Measurements from ENCODE around the gene BANF1. TPM values are rescaled to one million over a fixed set of nuclear protein-coding genes. Genes with fewer than 3 reads are reported as not detected.
A peak's percentile ranks its signal among the peaks of the same experiment; 100 is the strongest.

The BANF1 gene
- total RNA-seq, 1 donor from 2014 or later: 180 TPM

DNA sequence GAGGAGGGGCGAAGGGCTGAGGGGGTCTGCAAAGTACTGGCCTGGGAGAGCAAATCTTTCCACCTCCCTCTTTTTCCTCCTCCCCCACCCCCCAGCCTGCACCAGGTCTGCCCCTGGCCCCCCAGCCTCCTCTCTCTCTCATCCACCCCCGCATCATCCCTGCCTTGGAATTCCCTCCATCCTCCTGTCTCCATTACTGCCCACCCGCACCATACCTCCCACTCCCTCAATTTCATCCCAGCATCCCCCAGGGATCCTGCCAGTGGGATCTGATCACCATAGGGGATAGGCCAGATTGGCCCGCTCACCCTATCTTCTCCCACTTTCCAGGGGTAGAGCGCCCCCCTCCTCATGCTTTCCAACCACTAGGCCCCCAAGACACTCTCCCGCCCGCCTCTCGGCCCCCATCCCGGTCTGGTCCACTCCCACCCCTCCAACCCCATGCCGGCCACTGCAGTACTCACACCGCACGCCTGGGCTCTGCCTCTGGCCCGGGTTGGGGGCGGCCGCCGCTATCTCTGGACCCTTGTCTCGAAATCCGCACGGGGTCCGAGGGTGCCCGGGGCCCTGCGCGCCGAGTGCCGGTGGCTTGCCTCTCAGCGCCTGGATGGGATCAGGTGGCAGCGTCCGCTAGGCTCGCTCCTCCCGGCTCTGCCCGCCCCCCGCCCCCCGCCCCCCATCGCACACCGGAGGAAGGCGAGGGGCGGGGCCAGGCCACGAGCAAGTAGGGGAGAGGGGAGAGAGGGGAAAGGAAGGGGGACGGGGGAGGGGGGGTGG is 46.4 kb downstream of the BANF1 start, which contains the start of gene GAL3ST3:
GAL3ST3 (minus strand) TSS at position 615 of the 777 bp plus-strand sequence. CDS start 3,746 bp downstream, outside the sequence.
- FAIRE-seq (no peak), DNase-seq (ENCODE audit: low read depth) (no peak)
- TF ChIP-seq EZH2 (IDR thresholded peaks at IDR 0.05; ENCODE audit: insufficient read depth, low read length): peak; percentile 43
- TF ChIP-seq, protein P1, sequence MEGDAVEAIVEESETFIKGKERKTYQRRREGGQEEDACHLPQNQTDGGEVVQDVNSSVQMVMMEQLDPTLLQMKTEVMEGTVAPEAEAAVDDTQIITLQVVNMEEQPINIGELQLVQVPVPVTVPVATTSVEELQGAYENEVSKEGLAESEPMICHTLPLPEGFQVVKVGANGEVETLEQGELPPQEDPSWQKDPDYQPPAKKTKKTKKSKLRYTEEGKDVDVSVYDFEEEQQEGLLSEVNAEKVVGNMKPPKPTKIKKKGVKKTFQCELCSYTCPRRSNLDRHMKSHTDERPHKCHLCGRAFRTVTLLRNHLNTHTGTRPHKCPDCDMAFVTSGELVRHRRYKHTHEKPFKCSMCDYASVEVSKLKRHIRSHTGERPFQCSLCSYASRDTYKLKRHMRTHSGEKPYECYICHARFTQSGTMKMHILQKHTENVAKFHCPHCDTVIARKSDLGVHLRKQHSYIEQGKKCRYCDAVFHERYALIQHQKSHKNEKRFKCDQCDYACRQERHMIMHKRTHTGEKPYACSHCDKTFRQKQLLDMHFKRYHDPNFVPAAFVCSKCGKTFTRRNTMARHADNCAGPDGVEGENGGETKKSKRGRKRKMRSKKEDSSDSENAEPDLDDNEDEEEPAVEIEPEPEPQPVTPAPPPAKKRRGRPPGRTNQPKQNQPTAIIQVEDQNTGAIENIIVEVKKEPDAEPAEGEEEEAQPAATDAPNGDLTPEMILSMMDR (IDR thresholded peaks at IDR 0.05; ENCODE audit: insufficient read depth, low read depth, low read length): no peak
- Histone ChIP-seq H2AFZ (ENCODE audit: low read depth, low read length) (no peak within 1 kb of the TSS), H3K4me2 (ENCODE audit: low read length) (peak within 1 kb of the TSS; percentile 61), H3K36me3 (ENCODE audit: insufficient read depth, low read length) (no peaks in the 10 kb centered on the region), H3K4me1 (ENCODE audit: insufficient read depth, low read length) (peaks cover 24% of the 10 kb centered on the region), H3K79me2 (ENCODE audit: insufficient read depth, low read length) (peaks cover 17% of the 10 kb centered on the region), H3K4me3 (ENCODE audit: insufficient read depth, low read depth, low read length) (no peak within 1 kb of the TSS), H3K9ac (ENCODE audit: low read length) (no peak within 1 kb of the TSS), H3K27ac (ENCODE audit: low read depth, low read length) (no peak within 1 kb of the TSS), H3K27me3 (ENCODE audit: insufficient read depth, low read length) (peaks cover 3% of the 10 kb centered on the region), H4K20me1 (ENCODE audit: insufficient read depth, low read length) (peaks cover 11% of the 10 kb centered on the region), H3K9me3 (ENCODE audit: insufficient read depth, low read depth, low read length) (no peaks in the 10 kb centered on the region)
- Mint-ChIP-seq H3K4me3 (ENCODE audit: unreplicated experiment) (peak within 1 kb of the TSS; percentile 34), H3K36me3 (ENCODE audit: low read depth, unreplicated experiment) (peaks cover 5% of the 10 kb centered on the region), H3K27ac (ENCODE audit: unreplicated experiment) (peak within 1 kb of the TSS; percentile 72), H3K4me1 (ENCODE audit: low read depth, unreplicated experiment) (peaks cover 11% of the 10 kb centered on the region), H3K9me3 (ENCODE audit: unreplicated experiment) (no peaks in the 10 kb centered on the region), H3K27me3 (ENCODE audit: low read depth, unreplicated experiment) (peaks cover 9% of the 10 kb centered on the region)

DNA sequence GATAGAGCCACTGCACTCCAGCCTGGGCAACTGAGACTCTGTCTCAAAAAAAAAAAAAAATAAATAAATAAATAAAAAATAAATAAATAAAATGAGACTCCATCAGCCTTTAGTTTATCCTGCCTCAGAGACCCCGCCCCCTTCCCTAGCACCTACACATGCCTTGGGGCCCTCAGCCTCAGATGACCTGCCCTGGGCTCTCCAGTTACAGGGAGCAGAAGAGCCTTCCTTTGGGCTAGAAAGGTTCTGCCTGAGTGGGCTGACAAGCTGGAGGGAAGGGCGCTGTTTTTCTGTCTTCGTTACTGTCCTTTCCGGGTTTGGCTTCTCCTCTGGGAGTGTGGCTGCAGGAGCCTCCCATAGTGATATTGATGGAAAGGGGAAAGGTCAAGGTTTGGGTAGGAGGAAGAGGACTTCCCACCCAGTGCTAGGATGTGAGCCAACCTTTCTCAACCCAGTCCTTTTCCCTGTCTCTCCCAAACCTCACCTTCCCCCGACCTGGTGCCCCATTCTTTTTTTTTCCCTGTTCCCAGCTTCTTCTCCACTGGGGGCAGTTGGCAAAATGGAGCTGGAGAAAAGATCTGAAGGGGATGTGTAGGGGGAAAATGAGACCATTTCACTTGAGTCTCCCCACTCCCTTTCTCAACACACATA is 48.4 kb downstream of the BANF1 start:
- H3K36me3 Mint-ChIP-seq (ENCODE audit: low read depth, unreplicated experiment): peaks cover 12% of the 10 kb centered on the region
- FAIRE-seq (no peak), DNase-seq (ENCODE audit: low read depth) (no peak)
- Histone ChIP-seq H3K9me3 (ENCODE audit: insufficient read depth, low read depth, low read length) (no peaks in the 10 kb centered on the region), H3K4me3 (ENCODE audit: insufficient read depth, low read depth, low read length) (no peak overlapping the region), H3K27me3 (ENCODE audit: insufficient read depth, low read length) (peaks cover 3% of the 10 kb centered on the region), H2AFZ (ENCODE audit: low read depth, low read length) (peak overlapping the region; percentile 40), H3K9ac (ENCODE audit: low read length) (peak overlapping the region; percentile 99), H3K27ac (ENCODE audit: low read depth, low read length) (no peak overlapping the region), H3K4me1 (ENCODE audit: insufficient read depth, low read length) (peaks cover 24% of the 10 kb centered on the region), H4K20me1 (ENCODE audit: insufficient read depth, low read length) (peaks cover 24% of the 10 kb centered on the region), H3K4me2 (ENCODE audit: low read length) (peak overlapping the region; percentile 94), H3K79me2 (ENCODE audit: insufficient read depth, low read length) (peaks cover 36% of the 10 kb centered on the region), H3K36me3 (ENCODE audit: insufficient read depth, low read length) (peaks cover 11% of the 10 kb centered on the region)
- peak overlapping the region; percentile 87 for H3K4me3 Mint-ChIP-seq (ENCODE audit: unreplicated experiment)
- TF ChIP-seq, protein P1 (IDR thresholded peaks at IDR 0.05; ENCODE audit: insufficient read depth, low read depth, low read length): no peak
- TF ChIP-seq EZH2 (IDR thresholded peaks at IDR 0.05; ENCODE audit: insufficient read depth, low read length): no peak
- no peaks in the 10 kb centered on the region for H3K9me3 Mint-ChIP-seq (ENCODE audit: unreplicated experiment)
- H3K27me3 Mint-ChIP-seq (ENCODE audit: low read depth, unreplicated experiment): peaks cover 9% of the 10 kb centered on the region
- peak overlapping the region; percentile 99 for H3K27ac Mint-ChIP-seq (ENCODE audit: unreplicated experiment)
- H3K4me1 Mint-ChIP-seq (ENCODE audit: low read depth, unreplicated experiment): peaks cover 20% of the 10 kb centered on the region

All from astrocyte (in vitro differentiated cells and primary cell).